HG03521 (cell line): ENCODE measurements around the gene PRELID2.
"Not testable (repeated sequence)": the region's sequence is repeated elsewhere in the genome, so short reads cannot be mapped to it uniquely, and the experiment has no call there.

Experiments used
- ATAC-seq: cut with Tn5 transposase; IDR thresholded peaks from one replicate; pipeline ENCODE4 v1.9.1; 2021; ENCODE audit warnings: mild to moderate bottlenecking, moderate library complexity; ENCODE audit not compliant: unreplicated experiment

Gene PRELID2

DNA sequence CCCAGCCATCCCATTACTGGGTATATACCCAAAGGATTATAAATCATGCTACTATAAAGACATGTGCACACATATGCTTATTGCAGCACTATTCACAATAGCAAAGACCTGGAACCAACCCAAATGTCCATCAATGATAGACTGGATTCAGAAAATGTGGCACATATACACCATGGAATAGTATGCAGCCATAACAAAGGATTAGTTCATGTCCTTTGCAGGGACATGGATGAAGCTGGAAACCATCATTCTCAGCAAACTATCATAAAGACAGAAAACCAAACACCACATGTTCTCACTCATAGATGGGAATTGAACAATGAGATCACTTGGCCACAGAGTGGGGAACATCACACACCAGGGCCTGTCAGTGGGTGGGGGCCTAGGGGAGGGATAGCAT is 36.6 kb downstream of the PRELID2 start:
- ATAC-seq: not testable (repeated sequence)

GRCh38 chr5:145797336-145797735 is 37.8 kb downstream of the PRELID2 start:
- no peak for ATAC-seq

GRCh38 chr5:145796318-145796717 is 38.8 kb downstream of the PRELID2 start:
- ATAC-seq: no peak

GRCh38 chr5:145793574-145793973 is 41.6 kb downstream of the PRELID2 start:
- no peak for ATAC-seq

- no peak for ATAC-seq
These were observed 42.3 kb downstream of the PRELID2 start for GRCh38 chr5:145792840-145793239.

GRCh38 chr5:145791866-145792265 is 43.3 kb downstream of the PRELID2 start:
- no peak for ATAC-seq

- ATAC-seq: no peak
These were observed 47.1 kb downstream of the PRELID2 start for GRCh38 chr5:145787996-145788395.

DNA sequence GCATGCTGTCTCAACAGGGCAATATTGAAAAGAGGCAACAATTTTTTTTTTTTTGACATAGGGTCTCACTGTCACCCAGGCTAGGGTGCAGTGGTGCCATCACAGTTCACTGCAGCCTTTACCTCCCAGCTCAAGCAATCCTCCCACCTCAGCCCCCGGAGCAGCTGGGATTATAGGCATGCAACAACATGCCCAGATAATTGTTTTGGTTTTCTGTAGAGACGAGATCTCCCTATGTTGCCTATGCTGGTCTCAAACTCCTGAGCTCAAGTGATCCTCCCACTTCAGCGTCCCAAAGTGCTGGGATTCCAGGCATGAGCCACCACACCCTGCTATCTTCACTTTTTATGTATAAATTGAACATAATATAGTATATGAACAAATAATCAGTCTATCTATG is 47.6 kb downstream of the PRELID2 start:
- ATAC-seq: no peak

DNA sequence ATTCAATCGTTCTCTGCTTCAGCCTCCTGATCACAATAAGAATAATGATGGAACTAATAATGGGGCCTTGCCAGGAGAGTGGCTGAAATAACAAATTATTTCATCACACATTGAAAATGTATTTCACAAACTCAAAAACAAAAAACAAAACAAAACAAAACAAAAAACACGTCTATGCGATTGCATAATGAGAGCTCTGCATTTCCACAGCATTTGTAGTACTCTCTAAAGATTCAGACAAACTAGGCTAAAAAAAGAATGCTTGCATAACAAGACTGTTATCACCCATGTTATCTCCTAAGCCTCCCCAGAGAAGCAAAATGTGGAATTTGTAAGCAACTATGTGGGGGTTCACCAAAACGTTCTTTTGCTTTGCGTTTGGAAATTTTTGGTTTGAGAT is 48.1 kb downstream of the PRELID2 start:
- no peak for ATAC-seq

DNA sequence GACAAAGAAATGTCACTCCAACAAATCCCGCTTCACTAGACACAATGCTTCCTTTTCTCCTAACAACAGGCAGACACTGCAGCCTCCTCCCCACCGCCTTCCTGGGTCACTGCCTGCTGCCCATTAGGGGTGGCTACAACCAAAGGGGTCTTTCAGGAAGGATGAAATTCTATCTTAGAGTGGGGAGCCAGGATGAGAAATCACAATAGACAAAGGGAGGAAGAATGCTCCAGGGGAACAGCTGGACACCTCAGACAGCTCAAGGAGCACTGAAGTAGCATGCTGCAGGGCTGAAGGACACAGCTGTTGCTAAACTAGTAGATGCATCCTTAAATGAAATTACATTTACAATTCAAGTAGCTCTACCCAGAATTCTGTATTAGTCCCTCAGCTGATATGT is 54.2 kb downstream of the PRELID2 start:
- ATAC-seq: no peak

DNA sequence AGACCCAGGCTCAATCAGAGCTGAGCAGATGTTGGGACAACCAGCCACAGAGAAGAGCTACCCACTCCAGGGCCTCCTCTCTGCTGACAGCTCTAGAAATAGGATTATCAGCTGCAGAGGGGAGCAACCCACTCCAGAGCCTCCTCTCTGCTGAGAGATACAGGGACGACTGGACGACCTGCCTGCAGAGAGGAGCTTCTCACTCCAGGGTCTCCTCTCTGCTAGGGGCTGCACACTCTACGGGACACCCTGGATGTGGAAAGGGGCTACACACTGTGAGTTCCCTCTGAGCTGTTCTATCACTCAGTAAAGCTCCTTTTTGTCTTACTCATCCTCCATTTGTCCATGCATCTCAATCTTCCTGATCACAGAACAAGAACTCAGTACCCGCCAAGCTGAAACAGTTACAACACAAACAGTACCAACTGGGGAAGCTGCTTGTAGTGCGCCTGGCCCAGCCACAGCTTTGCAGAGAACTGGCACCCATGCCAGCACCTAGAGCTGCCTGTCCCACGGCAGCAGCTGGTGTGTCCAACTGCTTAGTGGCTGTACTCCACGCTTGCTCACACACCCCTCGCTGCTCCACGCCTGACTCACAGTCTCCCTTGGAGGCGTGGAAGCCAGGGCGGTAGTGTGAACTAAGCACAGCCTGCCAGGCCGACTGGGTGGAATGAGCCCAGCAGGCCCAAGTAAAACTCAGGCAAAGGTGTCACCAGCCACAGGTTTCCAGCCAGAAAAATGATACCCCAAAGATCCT is 56.8 kb downstream of the PRELID2 start:
- ATAC-seq: no peak

- ATAC-seq: no peak
These were observed 57.6 kb downstream of the PRELID2 start for GRCh38 chr5:145777445-145778063.

GRCh38 chr5:145776886-145777285 is 58.3 kb downstream of the PRELID2 start:
- no peak for ATAC-seq

DNA sequence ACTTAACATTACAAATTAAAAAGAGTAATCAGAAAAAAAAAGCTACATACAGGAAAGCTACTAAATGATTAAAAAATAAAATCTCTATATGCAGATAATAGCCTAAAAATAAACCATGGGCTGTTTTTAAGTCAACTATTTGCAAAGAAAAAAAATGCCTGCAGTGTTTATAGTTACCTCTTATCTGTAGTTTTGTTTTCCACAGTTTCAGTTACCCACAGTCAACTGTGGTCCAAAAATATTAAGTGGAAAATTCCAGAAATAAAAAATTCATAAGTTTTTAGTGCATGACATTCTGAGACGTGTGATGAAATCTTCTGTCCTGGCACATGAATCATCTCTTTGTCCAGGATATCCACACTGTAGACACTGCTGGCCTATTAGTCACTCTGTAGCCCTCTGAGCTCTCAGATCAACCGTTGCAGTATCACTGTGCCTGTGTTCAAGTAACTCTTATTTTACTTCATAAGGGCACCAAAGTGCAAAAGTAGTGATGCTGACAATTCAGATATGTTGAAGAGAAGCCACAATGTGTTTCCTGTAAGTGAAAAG is 59.2 kb downstream of the PRELID2 start:
- no peak for ATAC-seq

- no peak for ATAC-seq
These were observed 59.7 kb downstream of the PRELID2 start for GRCh38 chr5:145775411-145775810.

GRCh38 chr5:145774442-145774841 is 60.7 kb downstream of the PRELID2 start:
- ATAC-seq: no peak

GRCh38 chr5:145772466-145772865 is 62.7 kb downstream of the PRELID2 start:
- ATAC-seq: no peak

GRCh38 chr5:145768863-145769262 is 66.3 kb downstream of the PRELID2 start:
- ATAC-seq: no peak

- ATAC-seq: no peak
These were observed 70.8 kb downstream of the PRELID2 start for GRCh38 chr5:145764325-145764724.

DNA sequence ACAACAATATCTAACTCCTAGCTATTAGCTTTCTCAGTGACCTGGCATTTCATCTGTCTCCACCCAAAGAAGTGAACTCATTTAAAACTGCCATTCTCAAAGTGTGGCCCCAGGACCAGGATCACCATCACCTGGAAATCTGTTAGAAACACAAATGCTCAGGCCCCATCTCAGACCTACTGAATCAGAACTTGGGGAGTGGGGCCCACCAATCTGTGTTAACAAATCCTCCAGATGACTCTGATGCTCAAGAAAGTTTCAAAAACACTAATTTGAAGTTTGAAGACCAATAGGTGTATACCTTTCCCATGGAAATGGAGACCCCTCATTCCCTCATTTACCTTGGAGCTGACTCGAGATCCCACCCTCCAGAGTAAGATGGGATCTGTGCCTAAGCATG is 72.3 kb downstream of the PRELID2 start:
- no peak for ATAC-seq

DNA sequence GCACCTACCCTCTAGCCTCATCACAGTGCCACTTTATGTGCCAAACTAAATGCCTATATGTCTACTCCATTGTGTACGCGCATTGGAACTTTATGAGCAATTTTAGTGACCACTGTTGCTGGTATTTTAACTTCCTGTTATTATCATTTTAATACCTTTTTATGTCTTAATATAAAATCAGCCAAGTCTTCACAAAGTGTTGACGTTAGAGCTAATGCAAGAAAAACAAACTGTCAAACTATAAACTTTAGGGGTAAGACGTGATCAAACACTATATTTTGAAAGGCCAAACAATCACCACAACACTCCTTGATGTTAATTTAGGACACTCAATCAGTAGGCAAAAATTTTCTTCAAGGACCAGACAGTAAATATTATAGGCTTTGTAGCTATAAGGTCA is 73.9 kb downstream of the PRELID2 start:
- ATAC-seq: no peak

GRCh38 chr5:145760660-145761059 is 74.5 kb downstream of the PRELID2 start:
- ATAC-seq: no peak
